HG02884 (cell line): ENCODE measurements around the gene ADAM12.

ENCODE experiments used
- ATAC-seq: cut with Tn5 transposase; IDR thresholded peaks from one replicate; pipeline ENCODE4 v1.9.1; 2021; ENCODE audit warnings: mild to moderate bottlenecking, moderate library complexity; ENCODE audit not compliant: unreplicated experiment

The ADAM12 gene, protein sequence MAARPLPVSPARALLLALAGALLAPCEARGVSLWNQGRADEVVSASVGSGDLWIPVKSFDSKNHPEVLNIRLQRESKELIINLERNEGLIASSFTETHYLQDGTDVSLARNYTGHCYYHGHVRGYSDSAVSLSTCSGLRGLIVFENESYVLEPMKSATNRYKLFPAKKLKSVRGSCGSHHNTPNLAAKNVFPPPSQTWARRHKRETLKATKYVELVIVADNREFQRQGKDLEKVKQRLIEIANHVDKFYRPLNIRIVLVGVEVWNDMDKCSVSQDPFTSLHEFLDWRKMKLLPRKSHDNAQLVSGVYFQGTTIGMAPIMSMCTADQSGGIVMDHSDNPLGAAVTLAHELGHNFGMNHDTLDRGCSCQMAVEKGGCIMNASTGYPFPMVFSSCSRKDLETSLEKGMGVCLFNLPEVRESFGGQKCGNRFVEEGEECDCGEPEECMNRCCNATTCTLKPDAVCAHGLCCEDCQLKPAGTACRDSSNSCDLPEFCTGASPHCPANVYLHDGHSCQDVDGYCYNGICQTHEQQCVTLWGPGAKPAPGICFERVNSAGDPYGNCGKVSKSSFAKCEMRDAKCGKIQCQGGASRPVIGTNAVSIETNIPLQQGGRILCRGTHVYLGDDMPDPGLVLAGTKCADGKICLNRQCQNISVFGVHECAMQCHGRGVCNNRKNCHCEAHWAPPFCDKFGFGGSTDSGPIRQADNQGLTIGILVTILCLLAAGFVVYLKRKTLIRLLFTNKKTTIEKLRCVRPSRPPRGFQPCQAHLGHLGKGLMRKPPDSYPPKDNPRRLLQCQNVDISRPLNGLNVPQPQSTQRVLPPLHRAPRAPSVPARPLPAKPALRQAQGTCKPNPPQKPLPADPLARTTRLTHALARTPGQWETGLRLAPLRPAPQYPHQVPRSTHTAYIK

DNA sequence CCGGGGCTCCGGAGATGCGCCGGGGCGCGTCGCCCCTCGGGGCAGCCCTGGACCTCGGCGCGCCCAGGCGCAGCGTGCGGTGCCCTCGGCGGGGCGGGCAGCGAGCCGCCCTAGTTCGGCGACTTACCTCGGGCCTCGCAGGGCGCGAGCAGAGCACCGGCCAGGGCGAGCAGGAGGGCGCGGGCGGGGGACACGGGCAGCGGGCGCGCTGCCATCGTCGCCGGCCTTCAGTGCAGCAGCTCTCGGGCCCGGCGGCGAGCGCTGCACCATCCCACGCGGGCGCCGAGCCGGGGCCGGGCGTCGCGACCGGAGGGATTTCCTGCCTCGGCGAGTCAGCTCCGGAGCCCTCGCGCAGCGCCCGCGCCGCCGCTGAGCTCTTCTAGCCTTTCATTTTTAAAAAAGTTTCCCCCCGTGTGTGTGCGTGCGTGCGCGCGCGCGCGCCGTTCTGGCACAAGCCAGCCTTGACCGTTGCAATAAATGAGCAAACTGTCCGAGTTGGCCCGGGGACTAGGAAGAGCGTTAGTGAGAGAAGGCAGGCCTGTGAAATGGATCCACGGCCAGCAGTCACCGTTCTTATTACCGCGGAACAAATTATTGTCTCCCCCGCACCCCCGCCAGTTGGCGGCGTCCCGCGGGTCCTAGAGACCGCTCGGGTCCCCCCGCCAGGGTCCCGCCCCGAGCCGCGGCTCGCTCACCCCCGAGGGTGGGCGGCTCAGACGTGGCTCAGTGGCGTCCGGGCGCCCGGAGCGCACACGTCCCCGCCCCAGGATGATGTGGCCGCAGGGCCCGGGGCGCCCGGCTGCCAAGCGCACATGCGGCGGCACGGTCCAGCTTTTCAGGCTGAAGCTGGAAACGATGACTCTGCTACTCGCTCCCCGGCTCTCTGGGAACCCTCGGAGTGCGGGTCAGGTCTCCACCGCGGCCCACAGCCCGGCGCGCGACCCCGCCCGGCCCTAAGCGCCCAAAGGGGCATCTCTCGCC lies at the start of gene ADAM12:
ADAM12 (minus strand) TSS at position 547 of the 981 bp plus-strand sequence; CDS start at position 215, 332 bp downstream.
- ATAC-seq, result no peak

DNA sequence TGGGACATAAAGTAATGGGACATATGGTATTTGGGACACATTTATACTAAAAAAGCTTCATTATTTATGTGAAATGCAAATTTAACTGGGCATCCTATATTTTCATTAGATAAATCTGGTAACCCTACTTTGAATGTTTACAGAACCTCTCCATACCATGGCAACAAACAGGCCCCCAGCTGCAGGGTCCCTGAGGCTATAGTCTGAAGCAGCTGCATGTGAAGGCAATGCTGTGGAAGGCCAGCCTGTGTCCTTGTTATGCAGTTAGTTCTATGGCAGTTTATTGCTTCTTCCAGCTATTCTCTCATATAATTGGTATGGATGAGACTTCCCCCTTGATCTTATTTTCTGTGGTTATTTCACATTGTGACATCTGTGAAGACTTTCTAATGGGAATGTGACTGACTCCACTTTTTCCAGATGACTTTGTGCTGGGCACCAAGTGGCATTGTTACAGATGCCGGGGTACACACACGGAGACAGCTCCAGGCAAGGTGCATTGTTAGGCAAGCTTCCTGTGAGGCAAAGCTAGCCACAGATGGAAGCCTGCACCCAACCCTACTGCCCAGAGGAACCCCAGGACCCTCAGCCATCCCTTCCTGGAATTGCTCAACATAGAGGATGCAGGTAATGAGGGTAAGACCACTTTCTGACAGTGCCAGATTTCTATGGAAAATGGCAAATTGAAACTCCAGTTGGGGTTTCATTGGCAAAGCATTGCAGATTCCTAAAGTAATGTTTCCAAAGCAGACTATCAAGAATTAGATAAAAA lies 49.5 kb upstream of the ADAM12 start:
- no peak for ATAC-seq

DNA sequence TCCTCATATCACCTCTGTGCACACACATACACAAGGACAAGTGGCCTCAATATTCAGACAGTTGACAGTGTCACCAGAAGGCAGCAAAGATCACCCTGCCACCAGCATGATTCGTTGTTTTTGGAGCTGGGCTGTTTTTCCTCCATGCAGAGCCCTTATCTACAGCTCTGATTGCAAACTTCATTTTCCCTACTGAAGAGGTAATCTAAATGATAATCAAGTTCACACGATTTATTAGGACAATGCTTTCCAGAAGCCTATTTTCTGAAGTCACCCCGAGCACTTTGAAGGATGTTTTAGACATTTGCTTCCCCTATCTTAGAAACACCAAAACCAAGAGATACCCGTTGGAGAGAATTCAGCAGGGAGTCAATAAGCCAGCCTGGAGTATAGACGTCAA lies 46.0 kb upstream of the ADAM12 start:
- no peak for ATAC-seq

DNA sequence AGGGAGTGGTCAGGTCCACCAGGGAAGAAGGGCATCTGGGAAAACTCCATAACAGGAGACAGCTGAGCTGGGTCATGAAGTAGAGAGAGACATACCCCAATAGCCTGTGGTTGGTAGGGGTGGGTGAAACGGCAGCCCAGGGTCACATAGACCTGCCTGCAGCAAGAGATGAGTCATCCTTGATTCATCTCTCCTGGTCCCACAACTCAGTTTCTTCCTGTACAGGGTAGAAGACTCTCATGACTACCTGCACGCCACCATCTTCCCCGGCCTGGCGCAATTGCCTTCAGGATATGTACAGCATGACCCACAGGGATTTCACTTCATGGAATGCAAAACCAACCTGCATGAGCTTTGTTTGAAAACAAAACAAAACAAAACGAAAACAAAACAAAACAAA lies 45.1 kb upstream of the ADAM12 start:
- no peak for ATAC-seq

DNA sequence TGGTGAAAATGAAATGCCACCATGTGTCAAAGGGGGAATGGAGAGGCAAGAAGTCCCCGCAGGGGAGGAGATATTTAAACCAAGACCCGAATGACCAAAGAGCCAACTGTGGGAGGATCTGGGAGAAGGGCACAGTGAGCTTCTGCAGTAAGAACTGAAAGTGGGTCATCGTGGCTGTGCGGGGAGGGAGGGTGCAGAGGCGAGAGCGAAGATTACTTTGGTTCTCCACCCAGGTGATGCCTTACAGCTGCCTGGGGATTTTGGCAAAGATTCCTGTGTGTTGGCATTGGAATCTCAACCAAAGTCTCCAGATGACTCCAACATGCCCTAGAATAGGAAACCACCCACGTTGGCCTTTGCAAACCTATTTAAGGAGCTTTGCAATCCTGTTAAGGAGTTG lies 44.2 kb upstream of the ADAM12 start:
- ATAC-seq, result no peak

DNA sequence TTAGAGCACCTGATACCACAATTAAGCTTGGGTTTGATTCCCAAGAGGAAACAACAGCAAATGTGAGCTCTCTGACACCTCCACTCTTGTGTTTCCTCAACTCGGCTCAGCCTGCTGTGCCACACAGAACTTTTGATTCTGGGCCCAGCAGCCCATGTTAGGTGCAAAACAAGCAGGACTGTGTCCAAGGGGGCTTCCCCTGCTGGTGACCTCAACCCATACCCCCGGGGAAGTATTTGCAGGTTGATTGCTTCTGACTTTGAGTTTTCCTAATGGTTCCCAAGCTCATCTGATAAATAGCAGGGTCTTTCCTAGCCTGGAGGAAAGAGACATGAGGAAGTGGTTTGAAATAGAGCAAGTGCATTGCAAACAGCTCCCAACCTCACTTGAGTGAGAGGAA lies 43.5 kb upstream of the ADAM12 start:
- no peak for ATAC-seq

DNA sequence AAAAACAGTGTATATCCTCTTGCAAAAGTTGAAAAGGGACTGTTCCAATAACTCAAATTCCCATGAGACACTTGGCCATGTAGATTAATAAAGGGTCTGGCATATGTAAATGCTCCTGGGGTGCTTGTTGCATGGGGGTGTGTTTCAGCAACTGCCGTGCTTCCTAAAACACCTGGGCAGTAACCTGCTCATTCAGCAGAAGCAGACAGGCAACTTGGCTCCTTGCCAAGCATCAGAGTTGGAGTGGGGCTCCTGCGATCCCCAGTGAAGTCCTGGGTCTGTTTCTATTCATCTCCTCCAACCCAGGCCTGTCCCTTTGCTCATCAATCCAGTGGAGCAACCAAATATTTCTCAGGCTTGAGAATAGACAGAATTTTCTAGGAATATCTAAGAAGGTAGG lies 42.2 kb upstream of the ADAM12 start:
- ATAC-seq, result no peak

DNA sequence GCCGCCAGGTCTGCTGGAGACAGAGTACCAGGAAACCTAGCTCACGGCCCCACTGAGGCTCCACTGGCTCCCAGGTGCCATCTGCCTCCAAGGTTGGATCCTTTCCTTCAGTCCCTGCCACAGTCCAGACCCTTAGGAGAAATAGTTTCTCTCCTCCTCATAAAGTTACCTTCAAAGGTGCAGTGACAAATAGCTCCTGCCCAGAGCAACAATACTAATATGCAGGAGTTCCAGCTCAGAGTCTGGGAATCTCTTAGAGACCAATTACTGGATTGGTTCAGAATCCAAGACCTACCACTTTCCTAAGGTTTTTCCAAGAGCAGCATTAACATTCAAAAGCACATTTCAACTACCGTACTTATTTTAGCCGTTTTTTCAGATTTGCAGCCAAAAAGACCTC lies 41.0 kb upstream of the ADAM12 start:
- no peak for ATAC-seq

DNA sequence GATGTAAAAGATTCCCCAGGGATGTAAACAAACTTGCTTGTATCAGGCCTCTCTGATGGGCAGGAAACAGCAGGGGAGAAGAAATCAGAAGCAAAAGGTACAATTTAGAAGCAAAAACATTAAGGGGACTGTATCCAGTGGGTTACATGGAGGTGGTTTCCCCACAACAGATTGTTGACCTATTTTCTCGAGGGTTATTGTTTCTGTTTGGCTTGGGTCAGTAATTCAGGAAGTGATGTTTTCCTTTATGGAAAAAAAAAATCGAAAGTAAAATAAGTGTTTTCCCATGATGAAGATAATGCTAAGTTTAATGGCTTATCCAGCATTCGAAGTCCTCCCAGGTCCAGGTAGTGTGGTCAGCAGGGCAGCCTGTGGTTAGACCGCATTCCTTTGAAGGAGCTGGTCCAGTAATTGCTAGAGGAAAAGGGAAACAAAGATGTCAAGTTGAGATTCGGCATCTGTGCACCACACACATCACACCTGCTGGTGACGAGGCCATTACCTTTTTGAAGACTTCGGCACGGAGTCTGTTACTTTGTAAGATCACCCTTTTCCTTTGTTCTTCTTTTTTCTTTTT lies 37.3 kb upstream of the ADAM12 start:
- ATAC-seq, result no peak

DNA sequence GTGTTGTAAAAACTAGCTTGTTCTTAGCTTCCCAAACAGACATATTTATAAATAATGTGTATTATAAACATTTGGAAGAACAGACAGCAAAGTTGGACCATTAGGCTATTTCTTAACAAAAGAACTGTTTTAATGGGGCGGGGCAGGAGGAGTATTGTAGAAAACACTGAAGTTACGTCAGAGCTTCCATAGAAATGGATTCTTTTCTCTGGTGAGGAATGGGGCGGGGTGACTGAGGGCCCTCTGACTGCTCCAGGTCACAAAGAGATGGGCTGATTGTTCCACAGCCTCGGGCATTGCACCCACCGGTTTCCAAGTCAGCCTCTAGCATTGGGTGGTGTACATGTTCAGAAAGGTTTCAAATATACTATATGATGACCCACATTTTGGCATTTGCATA lies 36.8 kb upstream of the ADAM12 start:
- no peak for ATAC-seq

DNA sequence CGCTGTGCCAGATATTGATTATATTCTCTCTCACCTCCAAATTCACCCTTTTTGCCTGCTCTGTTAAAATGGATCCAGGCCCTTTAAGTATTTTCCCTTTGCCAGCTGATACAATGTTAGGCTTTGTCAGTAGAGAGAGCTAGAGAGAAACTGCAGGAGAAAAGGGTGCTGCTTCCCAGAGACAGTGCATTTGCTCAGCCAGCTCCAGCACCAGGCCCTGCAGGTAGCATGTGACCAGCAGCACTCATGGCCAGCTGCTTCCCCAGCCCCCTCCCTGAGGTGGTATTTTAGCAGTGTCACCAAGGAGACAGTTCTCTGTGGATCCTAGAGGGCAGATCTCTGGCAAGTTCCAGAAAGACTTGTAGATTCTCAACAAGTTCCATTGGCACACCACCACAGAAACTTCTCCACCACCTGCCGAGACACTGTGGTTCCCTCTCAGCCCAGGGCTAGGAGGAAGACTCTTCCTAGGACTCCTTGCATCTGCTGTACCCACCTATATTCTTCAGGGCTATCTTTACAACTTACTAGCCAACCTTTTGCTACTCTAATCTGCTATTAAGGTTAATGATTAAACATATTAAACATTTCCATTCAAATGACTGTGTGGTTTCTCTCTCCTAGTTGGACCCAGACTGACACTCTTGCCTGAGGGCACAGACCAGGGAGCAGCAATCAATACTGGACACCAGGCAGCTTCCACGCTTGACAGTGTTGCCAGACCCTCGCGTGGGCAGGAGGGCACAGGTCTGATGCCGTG lies 35.6 kb upstream of the ADAM12 start:
- no peak for ATAC-seq

DNA sequence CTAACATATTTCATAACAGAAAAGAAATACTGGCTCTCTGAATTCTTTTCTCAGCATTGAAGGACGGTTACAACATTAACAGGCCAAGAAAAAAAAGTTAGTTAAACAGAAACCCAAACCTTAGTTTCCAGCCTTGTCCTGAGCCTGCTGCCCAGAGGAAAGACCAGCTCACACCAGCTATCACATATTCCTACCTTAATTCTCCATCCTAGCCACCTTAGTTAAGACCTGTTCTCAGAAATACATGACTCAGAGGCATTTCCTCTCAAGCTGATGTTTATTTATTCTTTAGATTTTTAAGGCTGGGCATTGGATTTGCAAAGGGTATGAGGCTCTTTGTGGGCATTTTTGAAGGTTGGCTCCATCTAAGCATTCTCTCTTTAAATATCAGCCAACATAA lies 34.3 kb upstream of the ADAM12 start:
- no peak for ATAC-seq

DNA sequence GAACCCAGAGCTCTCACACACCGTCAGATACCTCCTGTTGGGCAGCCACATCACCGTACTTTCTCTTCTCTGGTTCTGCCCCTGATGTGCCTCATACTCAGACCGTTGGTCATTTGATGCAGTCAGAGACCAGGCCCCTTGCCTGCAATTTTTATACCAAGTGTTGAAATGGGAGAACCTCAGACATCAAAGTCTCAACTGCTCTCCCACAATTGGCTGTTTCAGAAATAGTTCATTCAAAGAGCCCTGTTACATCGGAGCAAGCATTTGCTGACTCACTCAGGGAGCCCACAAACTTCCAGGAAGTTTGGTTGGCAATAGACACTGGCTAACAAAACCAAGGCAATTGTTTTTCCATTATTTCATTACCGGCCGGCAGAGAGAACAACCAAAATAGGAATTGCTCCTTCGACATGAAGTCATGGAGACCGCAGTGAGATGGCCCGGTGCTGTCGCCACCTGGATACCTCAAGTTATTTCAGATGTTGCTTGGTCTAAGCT lies 33.5 kb upstream of the ADAM12 start:
- no peak for ATAC-seq

DNA sequence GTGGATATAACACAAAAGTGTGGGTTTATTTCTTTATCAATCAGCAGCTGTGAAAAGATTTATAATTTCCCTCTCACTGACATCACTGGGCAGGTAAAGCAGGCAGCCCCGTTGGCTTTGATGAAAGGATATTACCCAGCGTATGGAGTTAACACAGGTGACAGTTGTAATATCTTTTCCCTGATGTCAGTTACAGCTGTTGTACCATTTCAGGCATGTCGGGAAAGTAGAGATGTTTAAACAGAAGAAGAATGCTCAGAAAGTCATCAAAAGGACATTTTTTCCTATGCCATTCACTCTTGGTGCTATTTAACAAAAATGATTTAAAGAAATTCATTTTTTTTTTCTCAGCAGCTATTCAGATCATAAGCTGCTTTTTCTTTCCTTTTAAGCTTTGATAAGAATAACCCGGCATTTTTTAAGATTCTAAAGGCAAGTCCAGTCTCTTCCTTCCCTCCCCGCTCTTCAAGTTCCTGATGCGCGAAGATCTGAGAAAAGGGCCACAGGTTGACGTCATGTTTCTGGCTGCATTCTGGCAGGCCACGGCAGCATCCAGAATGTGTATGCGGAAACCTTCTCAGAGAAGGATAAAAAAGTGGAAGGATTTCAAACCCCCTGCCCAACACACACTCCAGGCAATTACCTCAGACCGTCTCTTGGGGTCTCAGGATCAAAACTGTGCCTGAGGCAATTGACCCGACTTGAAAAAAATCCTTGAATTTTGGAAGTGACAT lies 32.5 kb upstream of the ADAM12 start:
- no peak for ATAC-seq

DNA sequence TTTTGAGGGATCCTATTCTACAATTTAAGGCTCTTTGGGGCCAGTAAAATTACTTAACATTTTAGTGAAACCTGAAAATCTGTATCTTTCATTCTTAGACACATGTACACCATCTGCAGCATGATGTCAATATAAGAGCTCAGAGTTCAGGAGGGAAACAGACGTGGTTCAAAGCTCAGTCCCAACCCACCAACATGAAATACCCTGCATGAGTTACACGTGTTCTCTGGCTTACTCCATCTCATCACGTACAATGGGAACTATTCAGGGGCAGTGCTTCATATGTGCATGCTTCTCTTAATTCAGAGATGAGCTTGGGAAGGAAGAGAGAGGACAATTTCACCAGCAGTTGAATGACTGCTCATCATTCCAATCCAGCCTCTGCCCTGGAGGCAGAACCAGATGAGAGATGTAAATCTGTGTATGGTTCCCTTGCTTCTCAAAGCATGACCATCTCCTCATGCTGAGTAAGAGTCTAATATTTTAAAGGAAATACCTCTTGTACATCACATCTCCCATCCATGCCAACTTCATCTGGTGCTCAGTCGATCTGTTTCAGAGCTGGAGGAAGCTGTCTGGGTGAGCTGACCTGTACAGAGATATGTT lies 29.0 kb upstream of the ADAM12 start:
- no peak for ATAC-seq

DNA sequence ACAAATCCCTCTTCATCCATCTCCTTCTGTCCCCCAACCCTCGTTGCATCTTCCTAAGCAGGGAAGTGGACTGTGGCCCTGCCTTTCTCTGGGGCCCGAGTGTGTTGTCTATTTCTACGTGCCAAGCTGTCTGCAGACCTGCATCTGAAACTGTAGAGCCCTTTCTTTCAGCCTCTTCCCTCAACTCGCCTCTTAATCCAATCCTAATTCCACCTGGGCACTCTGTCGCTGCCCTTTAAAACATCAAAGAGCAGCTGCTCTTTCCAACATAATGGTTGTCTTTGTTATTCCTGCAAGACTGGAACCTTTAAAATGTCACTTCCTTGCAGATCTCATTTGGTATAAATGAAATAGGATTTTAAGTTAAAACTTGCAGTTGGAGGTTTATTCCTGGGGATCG lies 21.5 kb upstream of the ADAM12 start:
- ATAC-seq, result no peak

DNA sequence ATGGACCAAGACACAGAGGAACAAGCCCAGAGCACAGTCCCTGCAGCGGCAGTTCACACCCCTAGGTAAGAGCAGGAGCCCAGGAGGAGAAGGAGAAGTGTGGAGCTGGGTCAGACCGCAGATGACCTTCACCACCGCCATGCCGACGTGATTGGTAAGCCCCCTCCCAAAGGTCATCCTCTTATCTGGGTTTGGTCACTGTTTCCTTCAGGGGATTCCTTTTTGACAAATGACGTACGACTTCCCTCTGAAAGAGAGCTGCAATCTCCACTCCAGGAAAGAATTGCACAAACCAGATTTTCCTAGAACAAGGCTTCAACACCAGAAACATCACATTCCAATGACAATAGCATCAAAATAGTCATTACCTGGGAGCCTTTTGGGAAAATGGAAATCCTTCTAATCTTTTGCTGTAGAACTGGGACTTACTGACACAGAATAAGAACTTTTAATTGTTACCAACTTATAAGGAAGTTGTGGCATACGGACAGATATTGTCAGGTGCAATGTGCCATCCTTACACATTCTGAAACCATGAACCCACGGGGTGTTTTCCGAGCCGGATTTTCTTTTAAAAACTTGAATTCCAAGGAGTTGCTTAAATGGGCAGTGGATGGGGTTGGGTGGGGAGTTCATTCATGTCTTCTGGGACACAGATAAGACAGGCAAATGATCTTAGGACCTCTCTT lies 20.8 kb upstream of the ADAM12 start:
- ATAC-seq, result no peak
